Posterior vena cava (tissue), 2 donors: ENCODE results near the gene ACSS1. TPM values are rescaled to one million over a fixed set of nuclear protein-coding genes. Genes with fewer than 3 reads are reported as not detected.

ENCODE experiments used
- DNase-seq: peaks from one replicate; pipeline ENCODE4 v3.0.0-alpha.2; 2020; ENCODE audit warnings: low spot score
- intact Hi-C, 2 donors: fragments of 100-400 bp; cut with DNase I; formaldehyde crosslinking; loops; one replicate each; pipeline versions ENCODE4 v1.14.1 to v1.14.2; 2022 to 2023
- total RNA-seq, 2 donors: library from RNA; stranded (reverse); fragmentation: NEBNext Ultra II Directional; extraction: Animal tissue kit (Norgen Biotek cat#: 25700); gene quantifications; one replicate each; pipeline ENCODE4 v1.2.1, GENCODE V29; 2021
- donor health status: DM: yes; HTN: yes; CAD: no.
- donor health status: DM: yes; HTN: yes; CAD: no.

ACSS1 gene
- total RNA-seq, 2 donors from 2014 or later, result 11.6 to 12.2 TPM

- DNase-seq, result no peak
- intact Hi-C loops, result no loop called here
Observed at GRCh38 chr20:24959591-24960301, 98.2 kb downstream of the ACSS1 start.

GRCh38 chr20:24958506-24959385 lies 99.2 kb downstream of the ACSS1 start:
- intact Hi-C loops, result no loop called here
- DNase-seq, result no peak

GRCh38 chr20:24957326-24958016 lies 100.5 kb downstream of the ACSS1 start:
- DNase-seq, result no peak
- intact Hi-C loops, result no loop called here

Other genes starting within 250 kb of the ACSS1 start
- gene CST7, start 108.9 kb downstream of the ACSS1 start, total RNA-seq, result 1 to 10 TPM; 2.5 to 3.4 TPM
- 10 to 100 TPM; 32.7 to 45.6 TPM for gene APMAP, start 65.4 kb downstream of the ACSS1 start, total RNA-seq
- not detected for gene VSX1, start 24.0 kb upstream of the ACSS1 start, total RNA-seq
- 10 to 100 TPM; 48.5 to 51.0 TPM for gene ENTPD6, start 137.6 kb upstream of the ACSS1 start, total RNA-seq
- 100 to 1,000 TPM; 132 to 155 TPM for gene PYGB, start 189.9 kb upstream of the ACSS1 start, total RNA-seq